Neural cell (in vitro differentiated cells): ENCODE data around the gene MAD1L1. TPM values are rescaled to one million over a fixed set of nuclear protein-coding genes. Genes with fewer than 3 reads are reported as not detected.

Source experiments
- H2AFZ ChIP-seq: fragments of 200-600, 300-800 bp; sonication (generic), shearing (Covaris generic); 2 replicates; pipeline ENCODE4 v1.6.0; 2014; ENCODE audit warnings: low read depth, mild to moderate bottlenecking, antibody characterized with exemption, low read length, moderate library complexity
- H3F3A ChIP-seq: fragments of 200-600 bp; shearing (Covaris generic); 2 replicates; pipeline ENCODE4 v1.6.1; 2016; ENCODE audit warnings: mild to moderate bottlenecking, moderate library complexity, mixed read lengths, antibody characterized with exemption, low read length; ENCODE audit not compliant: insufficient read depth, poor library complexity, severe bottlenecking
- H3K27ac ChIP-seq: fragments of 200-600, 300-800 bp; sonication (generic), shearing (Covaris generic); 2 replicates; pipeline ENCODE4 v1.5.1; 2014; ENCODE audit warnings: mild to moderate bottlenecking, low read length, moderate library complexity
- H3K27me3 ChIP-seq: fragments of 300-800, 200-600 bp; sonication (generic), shearing (Covaris generic); 2 replicates; pipeline ENCODE4 v1.6.0; 2014; ENCODE audit warnings: mild to moderate bottlenecking, low read depth, low read length, moderate library complexity; ENCODE audit not compliant: insufficient read depth
- H3K36me3 ChIP-seq: fragments of 300-800, 200-600 bp; sonication (generic), shearing (Covaris generic); 2 replicates; pipeline ENCODE4 v1.5.1; 2014; ENCODE audit warnings: mild to moderate bottlenecking, antibody characterized with exemption, low read length, moderate library complexity; ENCODE audit not compliant: insufficient read depth
- H3K4me2 ChIP-seq: fragments of 300-800, 200-600 bp; sonication (generic), shearing (Covaris generic); 2 replicates; pipeline ENCODE4 v1.6.0; 2014; ENCODE audit warnings: mild to moderate bottlenecking, low read length
- H3K4me3 ChIP-seq: fragments of 300-800, 200-600 bp; sonication (generic), shearing (Covaris generic); 2 replicates; pipeline ENCODE4 v1.5.1; 2014; ENCODE audit warnings: mild to moderate bottlenecking, low read length, moderate library complexity
- H3K79me2 ChIP-seq: fragments of 200-600 bp; shearing (Covaris generic); replicated peaks from 2 replicates; pipeline ENCODE4 v1.6.0; 2014; ENCODE audit warnings: mild to moderate bottlenecking, low read length, moderate library complexity; ENCODE audit not compliant: insufficient read depth
- H3K9ac ChIP-seq: fragments of 300-800, 200-600 bp; sonication (generic), shearing (Covaris generic); 2 replicates; pipeline ENCODE4 v1.6.1; 2016; ENCODE audit warnings: mild to moderate bottlenecking, low read length, mixed read lengths
- H3K9me2 ChIP-seq: fragments of 200-600 bp; shearing (Covaris generic); 2 replicates; pipeline ENCODE4 v1.6.1; 2016; ENCODE audit warnings: mild to moderate bottlenecking, low read length, mixed read lengths; ENCODE audit not compliant: insufficient read depth
- H3K9me3 ChIP-seq: fragments of 200-600, 300-800 bp; sonication (generic), shearing (Covaris generic); 2 replicates; pipeline ENCODE4 v1.6.1; 2016; ENCODE audit warnings: mild to moderate bottlenecking, mixed run types, low read length, moderate library complexity, mixed read lengths
- H4K20me1 ChIP-seq: fragments of 200-600 bp; shearing (Covaris generic); 2 replicates; pipeline ENCODE4 v1.6.1; 2016; ENCODE audit warnings: mild to moderate bottlenecking, mixed run types; ENCODE audit not compliant: insufficient read depth
- CTCF ChIP-seq: fragments of 450-650 bp; IDR thresholded peaks from 2 replicates; pipeline ENCODE4 v1.5.1; 2014; ENCODE audit warnings: antibody characterized with exemption, mild to moderate bottlenecking, moderate library complexity; ENCODE audit not compliant: poor library complexity, severe bottlenecking
- EP300 ChIP-seq: fragments of 450-650 bp; conservative IDR thresholded peaks from 2 replicates; pipeline ENCODE4 v1.6.1; 2014; ENCODE audit warnings: antibody characterized with exemption, mild to moderate bottlenecking, moderate library complexity; ENCODE audit not compliant: poor library complexity, severe bottlenecking
- EZH2 ChIP-seq: fragments of 200-600, 300-800 bp; shearing (Covaris generic), sonication (generic); IDR thresholded peaks from 2 replicates; pipeline ENCODE4 v1.6.1; 2014; ENCODE audit warnings: antibody characterized with exemption, low read length, borderline replicate concordance, mild to moderate bottlenecking; ENCODE audit not compliant: insufficient read depth, poor library complexity, severe bottlenecking
- MXI1 ChIP-seq: fragments of 450-650 bp; conservative IDR thresholded peaks from 2 replicates; pipeline ENCODE4 v1.6.1; 2014; ENCODE audit warnings: antibody characterized with exemption, mild to moderate bottlenecking; ENCODE audit not compliant: poor library complexity, severe bottlenecking
- POLR2AphosphoS5 ChIP-seq: IDR thresholded peaks from 2 replicates; pipeline ENCODE4 v1.6.1; 2012
- RAD21 ChIP-seq: fragments of 450-650 bp; conservative IDR thresholded peaks from 2 replicates; pipeline ENCODE4 v1.6.1; 2014; ENCODE audit warnings: antibody characterized with exemption, mild to moderate bottlenecking, moderate library complexity
- SMC3 ChIP-seq: fragments of 450-650 bp; conservative IDR thresholded peaks from 2 replicates; pipeline ENCODE4 v1.6.1; 2014; ENCODE audit warnings: antibody characterized with exemption, mild to moderate bottlenecking, moderate library complexity; ENCODE audit not compliant: poor library complexity
- TAF1 ChIP-seq: IDR thresholded peaks from 2 replicates; pipeline ENCODE4 v1.6.1; 2012; ENCODE audit warnings: low read depth
- polyA plus RNA-seq: library from polyadenylated mRNA; depleted of rRNA; stranded (reverse); fragments of >200 nt; gene quantifications from 2 replicates; pipeline ENCODE4 v1.2.3, GENCODE V29; 2014
- TF ChIP-seq, protein P1 (sequence below): IDR thresholded peaks from 2 replicates; pipeline ENCODE4 v1.6.1; 2012; ENCODE audit warnings: borderline replicate concordance

Gene MAD1L1
- polyA plus RNA-seq, 1 donor from 2014 or later, result 31.4 TPM

- TF ChIP-seq MXI1 (no peak), CTCF (no peak), EP300 (no peak), POLR2AphosphoS5 (no peak), RAD21 (no peak), SMC3 (no peak), TAF1 (no peak), EZH2 (no peak)
- TF ChIP-seq, protein P1, sequence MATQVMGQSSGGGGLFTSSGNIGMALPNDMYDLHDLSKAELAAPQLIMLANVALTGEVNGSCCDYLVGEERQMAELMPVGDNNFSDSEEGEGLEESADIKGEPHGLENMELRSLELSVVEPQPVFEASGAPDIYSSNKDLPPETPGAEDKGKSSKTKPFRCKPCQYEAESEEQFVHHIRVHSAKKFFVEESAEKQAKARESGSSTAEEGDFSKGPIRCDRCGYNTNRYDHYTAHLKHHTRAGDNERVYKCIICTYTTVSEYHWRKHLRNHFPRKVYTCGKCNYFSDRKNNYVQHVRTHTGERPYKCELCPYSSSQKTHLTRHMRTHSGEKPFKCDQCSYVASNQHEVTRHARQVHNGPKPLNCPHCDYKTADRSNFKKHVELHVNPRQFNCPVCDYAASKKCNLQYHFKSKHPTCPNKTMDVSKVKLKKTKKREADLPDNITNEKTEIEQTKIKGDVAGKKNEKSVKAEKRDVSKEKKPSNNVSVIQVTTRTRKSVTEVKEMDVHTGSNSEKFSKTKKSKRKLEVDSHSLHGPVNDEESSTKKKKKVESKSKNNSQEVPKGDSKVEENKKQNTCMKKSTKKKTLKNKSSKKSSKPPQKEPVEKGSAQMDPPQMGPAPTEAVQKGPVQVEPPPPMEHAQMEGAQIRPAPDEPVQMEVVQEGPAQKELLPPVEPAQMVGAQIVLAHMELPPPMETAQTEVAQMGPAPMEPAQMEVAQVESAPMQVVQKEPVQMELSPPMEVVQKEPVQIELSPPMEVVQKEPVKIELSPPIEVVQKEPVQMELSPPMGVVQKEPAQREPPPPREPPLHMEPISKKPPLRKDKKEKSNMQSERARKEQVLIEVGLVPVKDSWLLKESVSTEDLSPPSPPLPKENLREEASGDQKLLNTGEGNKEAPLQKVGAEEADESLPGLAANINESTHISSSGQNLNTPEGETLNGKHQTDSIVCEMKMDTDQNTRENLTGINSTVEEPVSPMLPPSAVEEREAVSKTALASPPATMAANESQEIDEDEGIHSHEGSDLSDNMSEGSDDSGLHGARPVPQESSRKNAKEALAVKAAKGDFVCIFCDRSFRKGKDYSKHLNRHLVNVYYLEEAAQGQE, result no peak
Measured at GRCh38 chr7:1813394-1814088, 419.2 kb downstream of the MAD1L1 start.

DNA sequence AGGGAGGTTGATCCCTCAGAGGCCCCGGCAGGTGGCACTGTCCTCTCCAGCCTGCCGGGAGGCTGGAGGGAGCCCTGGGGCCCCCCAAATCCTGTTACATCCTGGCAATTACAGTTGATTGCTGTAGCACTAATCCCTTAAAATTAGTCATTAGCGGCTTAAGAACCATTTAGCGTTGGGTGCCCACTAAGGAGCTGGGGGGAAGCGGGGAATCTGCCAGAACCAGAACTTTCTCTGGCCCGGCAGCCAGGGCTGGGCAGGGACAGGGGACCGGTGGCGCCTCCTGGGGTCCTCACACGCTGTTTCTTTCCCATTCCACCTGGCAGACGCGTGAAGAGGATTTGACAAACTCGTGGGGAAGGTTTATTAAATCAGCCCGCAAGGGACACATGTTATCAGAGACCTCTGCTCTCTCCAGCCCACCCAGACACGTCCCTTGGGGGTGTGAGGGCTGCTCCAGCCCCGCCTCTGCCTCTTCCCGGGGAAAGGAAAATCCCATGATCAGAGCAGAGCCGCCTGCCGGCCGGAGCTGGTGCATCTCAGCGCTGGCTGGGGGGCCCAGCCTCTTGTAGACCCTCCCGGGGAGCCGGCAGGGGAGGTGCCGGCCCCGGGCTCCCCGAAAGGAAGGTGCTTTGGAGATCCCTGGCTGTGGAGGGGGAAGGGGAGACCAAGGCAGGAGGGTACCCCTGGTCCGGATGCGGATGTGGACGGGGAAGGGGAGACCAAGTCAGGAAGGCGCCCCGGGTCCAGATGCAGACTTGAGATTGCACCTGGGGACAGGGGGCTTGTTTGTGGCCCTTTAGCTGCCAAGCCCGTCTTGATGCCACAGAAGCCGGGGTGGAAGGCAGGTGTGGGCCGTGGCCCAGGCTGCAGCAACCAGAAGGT, 420.0 kb downstream of the MAD1L1 start:
- no peak overlapping the region for H2AFZ ChIP-seq
- no peak for TF ChIP-seq RAD21
- no peak for TF ChIP-seq TAF1
- TF ChIP-seq EP300, result no peak
- no peak for TF ChIP-seq EZH2
- no peaks in the 10 kb centered on the region for H3K9me2 ChIP-seq
- H3K4me3 ChIP-seq, result no peak overlapping the region
- no peaks in the 10 kb centered on the region for H3K9me3 ChIP-seq
- no peaks in the 10 kb centered on the region for H4K20me1 ChIP-seq
- H3F3A ChIP-seq, result no peaks in the 10 kb centered on the region
- H3K36me3 ChIP-seq, result no peaks in the 10 kb centered on the region
- no peak overlapping the region for H3K9ac ChIP-seq
- H3K27me3 ChIP-seq, result no peaks in the 10 kb centered on the region
- H3K27ac ChIP-seq, result no peak overlapping the region
- H3K79me2 ChIP-seq, result no peaks in the 10 kb centered on the region
- H3K4me2 ChIP-seq, result no peak overlapping the region

More at GRCh38 chr7:1813394-1814088, 419.2 kb downstream of the MAD1L1 start:
- no peaks in the 10 kb centered on the region for H3K27me3 ChIP-seq
- H3K4me3 ChIP-seq, result no peak overlapping the region
- no peaks in the 10 kb centered on the region for H3K9me3 ChIP-seq
- H3K9ac ChIP-seq, result no peak overlapping the region
- no peak overlapping the region for H3K4me2 ChIP-seq
- H4K20me1 ChIP-seq, result no peaks in the 10 kb centered on the region
- no peaks in the 10 kb centered on the region for H3K9me2 ChIP-seq
- H3K27ac ChIP-seq, result no peak overlapping the region
- no peaks in the 10 kb centered on the region for H3K79me2 ChIP-seq
- no peaks in the 10 kb centered on the region for H3F3A ChIP-seq
- H3K36me3 ChIP-seq, result no peaks in the 10 kb centered on the region
- no peak overlapping the region for H2AFZ ChIP-seq
